Activated B cell treated with CpG ODN at 0.5 μM for 24 hours (primary cell): ENCODE data around the gene KRT81. TPM values are rescaled to one million over a fixed set of nuclear protein-coding genes. Genes with fewer than 3 reads are reported as not detected.

Experiments
- ATAC-seq: fragments of 200-7000 bp; cut with Tn5 transposase; one replicate; pipeline ENCODE4 v1.10.0; 2021; ENCODE audit warnings: low read depth, mild to moderate bottlenecking, moderate library complexity
- CTCF ChIA-PET: fragments of 350-600 bp; sonication (Branson Sonifier 250); formaldehyde crosslinking; loops from one replicate; lab custom pipeline; 2021; ENCODE audit warnings: antibody characterized with exemption; lab: Charles Lee
- POLR2A ChIA-PET: fragments of 350-600 bp; sonication (Branson Sonifier 250); formaldehyde crosslinking; loops from one replicate; lab custom pipeline; 2021; ENCODE audit warnings: antibody characterized with exemption; lab: Charles Lee
- DNase-seq: peaks from one replicate; pipeline ENCODE4 v3.0.0; 2022
- H3K27ac Mint-ChIP-seq: one replicate; pipeline ENCODE4 v1.8.0; 2020; ENCODE audit warnings: mixed read lengths
- H3K27me3 Mint-ChIP-seq: one replicate; pipeline ENCODE4 v1.8.0; 2021; ENCODE audit warnings: mixed read lengths
- H3K36me3 Mint-ChIP-seq: one replicate; pipeline ENCODE4 v1.8.0; 2021; ENCODE audit warnings: low read depth, mixed read lengths
- H3K4me1 Mint-ChIP-seq: one replicate; pipeline ENCODE4 v1.8.0; 2021; ENCODE audit warnings: mixed read lengths
- H3K4me3 Mint-ChIP-seq: one replicate; pipeline ENCODE4 v1.8.0; 2020; ENCODE audit warnings: mild to moderate bottlenecking, mixed read lengths
- H3K9me3 Mint-ChIP-seq: one replicate; pipeline ENCODE4 v1.8.0; 2020; ENCODE audit warnings: mixed read lengths
- intact Hi-C: fragments of 100-400 bp; cut with micrococcal nuclease; formaldehyde crosslinking; loops from one replicate; pipeline ENCODE4 v1.15.1; 2024
- total RNA-seq: library from RNA; stranded (reverse); gene quantifications from 2 replicates; pipeline ENCODE4 v1.2.3, GENCODE V29; 2022
- TF ChIP-seq, protein P1 (sequence below): fragments of 200-600 bp; IDR thresholded peaks from one replicate; pipeline ENCODE4 v1.8.0; 2022; ENCODE audit warnings: antibody characterized with exemption, mild to moderate bottlenecking

Gene KRT81
- not detected in 2 replicates for total RNA-seq

DNA sequence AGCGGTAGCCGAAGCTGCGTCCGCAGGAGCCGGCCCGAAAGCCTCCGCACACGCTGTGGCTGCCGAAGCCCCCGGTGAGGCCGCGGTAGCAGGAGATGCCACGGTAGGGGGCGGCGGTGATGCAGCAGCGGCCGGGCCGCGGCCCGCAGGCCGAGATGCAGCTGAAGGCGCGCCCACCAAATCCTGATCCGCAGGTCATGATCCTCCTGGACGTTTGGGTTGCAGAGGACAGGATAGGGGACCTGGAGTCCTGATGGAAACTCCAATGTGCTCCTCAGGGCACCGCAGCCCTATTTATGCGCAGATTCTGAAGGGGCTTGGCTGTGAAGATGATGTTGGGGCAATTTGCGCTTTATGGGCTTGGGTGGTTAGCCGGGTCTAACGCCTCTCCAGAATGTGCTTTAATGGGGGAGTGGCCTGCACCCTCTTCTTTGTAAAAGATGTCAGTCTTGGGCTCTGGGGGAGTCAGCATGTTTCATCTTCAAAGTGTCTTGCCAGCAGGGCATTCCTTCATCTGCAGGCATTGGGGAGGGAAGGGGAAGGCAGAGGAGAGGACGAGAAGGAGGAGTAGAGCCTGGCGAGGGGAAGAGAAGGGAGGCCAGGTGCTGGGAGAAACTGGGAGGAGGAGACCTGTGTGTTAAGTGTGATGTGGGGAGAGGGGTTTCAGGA, at the start of gene KRT81:
KRT81 (minus strand) TSS at position 268 of the 669 bp plus-strand sequence; CDS start at position 199, 69 bp downstream.
- DNase-seq: no peak
- Mint-ChIP-seq H3K27ac (no peak within 1 kb of the TSS), H3K9me3 (no peaks in the 10 kb centered on the region), H3K4me3 (no peak within 1 kb of the TSS), H3K4me1 (peaks cover 4% of the 10 kb centered on the region), H3K36me3 (no peaks in the 10 kb centered on the region), H3K27me3 (peaks cover 38% of the 10 kb centered on the region)
- TF ChIP-seq, protein P1, sequence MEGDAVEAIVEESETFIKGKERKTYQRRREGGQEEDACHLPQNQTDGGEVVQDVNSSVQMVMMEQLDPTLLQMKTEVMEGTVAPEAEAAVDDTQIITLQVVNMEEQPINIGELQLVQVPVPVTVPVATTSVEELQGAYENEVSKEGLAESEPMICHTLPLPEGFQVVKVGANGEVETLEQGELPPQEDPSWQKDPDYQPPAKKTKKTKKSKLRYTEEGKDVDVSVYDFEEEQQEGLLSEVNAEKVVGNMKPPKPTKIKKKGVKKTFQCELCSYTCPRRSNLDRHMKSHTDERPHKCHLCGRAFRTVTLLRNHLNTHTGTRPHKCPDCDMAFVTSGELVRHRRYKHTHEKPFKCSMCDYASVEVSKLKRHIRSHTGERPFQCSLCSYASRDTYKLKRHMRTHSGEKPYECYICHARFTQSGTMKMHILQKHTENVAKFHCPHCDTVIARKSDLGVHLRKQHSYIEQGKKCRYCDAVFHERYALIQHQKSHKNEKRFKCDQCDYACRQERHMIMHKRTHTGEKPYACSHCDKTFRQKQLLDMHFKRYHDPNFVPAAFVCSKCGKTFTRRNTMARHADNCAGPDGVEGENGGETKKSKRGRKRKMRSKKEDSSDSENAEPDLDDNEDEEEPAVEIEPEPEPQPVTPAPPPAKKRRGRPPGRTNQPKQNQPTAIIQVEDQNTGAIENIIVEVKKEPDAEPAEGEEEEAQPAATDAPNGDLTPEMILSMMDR: no peak
- intact Hi-C loops: no loop called here
- POLR2A ChIA-PET: no interaction called here
- CTCF ChIA-PET: no interaction called here
- ATAC-seq: no peak

DNA sequence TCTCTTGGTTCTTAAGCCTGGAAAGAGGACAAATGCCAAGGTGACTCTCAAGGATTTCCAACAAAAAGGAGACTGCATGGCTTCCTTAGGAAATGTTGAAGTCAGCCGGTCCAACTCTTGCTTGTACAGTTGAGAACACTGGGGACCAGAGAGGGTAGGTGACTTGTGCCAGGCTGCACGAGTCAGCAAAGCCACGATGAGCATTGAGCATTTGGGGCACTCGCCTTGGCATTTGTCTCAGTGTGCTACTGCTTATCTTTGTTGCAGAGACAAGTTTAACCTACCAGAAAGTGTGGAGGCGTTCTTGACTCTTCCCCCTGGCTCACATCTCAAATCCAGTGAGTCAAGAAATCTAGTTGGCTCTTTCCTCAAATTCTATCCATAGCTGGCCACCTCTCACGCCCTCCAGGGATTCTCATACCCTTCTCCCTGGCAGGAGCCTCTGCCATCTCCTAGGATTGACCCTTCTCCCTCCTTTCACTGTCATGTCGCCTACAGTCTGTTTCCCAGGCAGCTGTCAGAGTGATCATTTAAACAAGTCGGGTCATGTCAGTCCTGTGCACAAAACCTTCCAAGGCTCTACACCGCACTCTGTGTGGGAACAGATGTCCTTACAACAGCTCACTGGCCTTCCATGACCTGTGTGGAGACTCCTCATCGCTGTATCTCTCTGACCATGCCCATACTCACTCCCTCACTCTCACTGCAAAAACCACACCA, 47.1 kb upstream of the KRT81 start:
- TF ChIP-seq, protein P1: no peak
- H3K4me3 Mint-ChIP-seq: no peak overlapping the region

DNA sequence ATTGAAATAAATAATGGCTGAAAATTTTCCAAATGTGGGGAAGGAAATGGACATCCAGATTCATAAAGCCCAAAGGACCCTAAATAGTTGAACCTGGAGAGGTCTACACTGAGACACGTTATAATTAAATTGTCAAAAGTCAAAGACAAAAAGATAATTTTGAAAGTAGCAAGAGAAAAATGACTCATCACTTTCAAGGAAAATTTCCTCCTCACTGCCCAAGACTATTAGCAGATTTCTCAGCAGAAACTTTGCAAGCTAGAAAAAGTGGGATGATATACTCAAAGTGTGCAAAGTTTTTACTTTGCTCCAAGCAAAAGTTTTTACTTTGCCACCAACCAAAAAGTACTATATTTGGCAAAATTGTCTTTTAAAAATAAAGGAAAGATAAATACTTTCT, 45.7 kb upstream of the KRT81 start:
- TF ChIP-seq, protein P1: no peak
- Mint-ChIP-seq H3K9me3 (peaks cover 4% of the 10 kb centered on the region), H3K36me3 (no peaks in the 10 kb centered on the region), H3K4me3 (no peak overlapping the region), H3K27me3 (peaks cover 10% of the 10 kb centered on the region), H3K4me1 (no peaks in the 10 kb centered on the region), H3K27ac (no peak overlapping the region)
- intact Hi-C loops: no loop called here
- DNase-seq: no peak
- CTCF ChIA-PET: no interaction called here
- ATAC-seq: no peak
- POLR2A ChIA-PET: no interaction called here

More for the DNA sequence above, 47.1 kb upstream of the KRT81 start:
- intact Hi-C loops: no loop called here
- H3K27me3 Mint-ChIP-seq: peaks cover 7% of the 10 kb centered on the region
- peaks cover 4% of the 10 kb centered on the region for H3K9me3 Mint-ChIP-seq
- ChIA-PET CTCF (interaction anchor here (2.4 kb wide), 1 partner anchor 11 kb away, joined by 7 read pairs; no protein-coding TSS in a partner anchor), POLR2A (no interaction called here)
- ATAC-seq: no peak
- H3K36me3 Mint-ChIP-seq: no peaks in the 10 kb centered on the region
- H3K27ac Mint-ChIP-seq: no peak overlapping the region
- DNase-seq: no peak
- no peaks in the 10 kb centered on the region for H3K4me1 Mint-ChIP-seq

DNA sequence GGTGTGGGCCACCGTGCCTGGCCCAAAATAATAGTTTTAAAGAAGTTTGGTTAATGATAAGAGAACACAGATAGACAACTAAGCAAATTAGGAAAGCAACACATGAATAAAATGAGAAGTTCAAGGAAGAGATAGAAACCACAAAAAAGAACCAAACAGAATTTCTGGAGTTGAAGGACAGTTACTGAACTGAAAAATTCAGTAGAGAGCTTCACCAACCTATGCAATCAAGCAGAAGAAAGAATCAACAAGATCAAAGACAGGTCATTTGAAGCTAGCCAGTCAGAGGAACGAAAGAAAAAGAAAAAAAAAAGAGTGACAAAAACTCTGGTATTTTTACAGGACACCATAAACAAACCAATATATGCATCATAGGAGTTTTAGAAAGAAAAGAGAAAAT, 45.3 kb upstream of the KRT81 start:
- H3K27ac Mint-ChIP-seq: no peak overlapping the region
- POLR2A ChIA-PET: no interaction called here
- no peaks in the 10 kb centered on the region for H3K4me1 Mint-ChIP-seq
- CTCF ChIA-PET: no interaction called here
- ATAC-seq: no peak
- H3K9me3 Mint-ChIP-seq: peaks cover 4% of the 10 kb centered on the region
- H3K27me3 Mint-ChIP-seq: peaks cover 10% of the 10 kb centered on the region
- TF ChIP-seq, protein P1: no peak
- no peak overlapping the region for H3K4me3 Mint-ChIP-seq
- no peaks in the 10 kb centered on the region for H3K36me3 Mint-ChIP-seq
- intact Hi-C loops: no loop called here
- DNase-seq: no peak

DNA sequence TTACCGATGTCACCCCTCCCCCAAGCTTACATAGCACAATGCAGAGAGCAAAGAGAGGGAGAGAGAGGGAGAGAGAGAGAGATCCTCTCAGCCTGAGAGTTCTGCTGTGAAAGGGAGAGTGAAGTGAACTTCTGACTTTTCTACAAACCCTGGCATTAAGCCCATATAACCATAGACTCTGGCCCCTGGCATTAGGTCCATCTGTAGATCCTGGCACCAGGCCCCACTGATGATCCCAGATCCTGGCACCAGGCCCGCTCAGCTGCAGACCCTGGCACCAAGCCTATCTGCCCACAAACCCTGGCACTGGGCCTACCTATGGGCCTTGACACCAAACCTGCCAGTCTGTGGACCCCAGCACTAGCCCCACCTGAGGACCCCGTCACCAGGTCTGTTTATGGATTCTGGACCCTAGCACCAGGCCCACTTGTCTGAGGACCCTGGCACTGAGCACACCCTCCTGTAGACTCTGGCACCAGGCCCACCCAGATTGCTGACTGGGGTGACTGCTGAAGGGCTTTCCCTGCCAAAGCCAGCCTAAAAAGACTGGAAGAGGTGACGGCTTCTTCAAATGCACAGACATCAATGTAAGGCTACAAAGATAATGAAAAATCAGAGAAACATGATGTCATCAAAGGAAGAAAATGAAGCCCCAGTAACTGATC, 44.4 kb upstream of the KRT81 start:
- Mint-ChIP-seq H3K4me1 (no peaks in the 10 kb centered on the region), H3K36me3 (no peaks in the 10 kb centered on the region), H3K4me3 (no peak overlapping the region), H3K27me3 (peaks cover 10% of the 10 kb centered on the region), H3K27ac (no peak overlapping the region), H3K9me3 (peaks cover 4% of the 10 kb centered on the region)
- ATAC-seq (no peak), DNase-seq (no peak)
- intact Hi-C loops: no loop called here
- TF ChIP-seq, protein P1: no peak
- CTCF ChIA-PET: interaction anchor here (0.6 kb wide), 1 partner anchor 57 kb away, joined by 3 read pairs; no protein-coding TSS in a partner anchor
- POLR2A ChIA-PET: no interaction called here
